Tibial nerve (tissue), 4 donors: ENCODE data around the gene KMT5C. TPM values are rescaled to one million over a fixed set of nuclear protein-coding genes. Genes with fewer than 3 reads are reported as not detected.

Source experiments
- DNase-seq, 2 donors: peaks; one replicate each; pipeline ENCODE4 v3.0.0-alpha.2; 2019; ENCODE audit warnings: low spot score in 2 of 2
- H3K27ac ChIP-seq, 4 donors: fragments of 200-600 bp; sonication (generic) in 3 of 4; one replicate each; pipeline ENCODE4 v1.5.1; 2017 to 2019; ENCODE audit warnings: mild to moderate bottlenecking in 1 of 4
- H3K27me3 ChIP-seq, 2 donors: fragments of 200-600 bp; sonication (generic) in 1 of 2; one replicate each; pipeline versions ENCODE4 v1.5.1 to v1.6.0; 2017 to 2019
- H3K36me3 ChIP-seq, 3 donors: fragments of 200-600 bp; sonication (generic); one replicate each; pipeline ENCODE4 v1.5.1; 2018 to 2019
- H3K4me1 ChIP-seq, 4 donors: fragments of 200-600 bp; sonication (generic) in 3 of 4; one replicate each; pipeline ENCODE4 v1.5.1; 2017 to 2019
- H3K4me3 ChIP-seq, 4 donors: fragments of 200-600 bp; sonication (generic) in 3 of 4; one replicate each; pipeline ENCODE4 v1.5.1; 2017 to 2019; ENCODE audit warnings: mild to moderate bottlenecking in 1 of 4, moderate library complexity in 1 of 4
- H3K9me3 ChIP-seq, 4 donors: fragments of 200-600 bp; sonication (generic) in 3 of 4; one replicate each; pipeline ENCODE4 v1.5.1; 2017 to 2019
- EP300 ChIP-seq, 2 donors: sonication (generic); formaldehyde crosslinking; IDR thresholded peaks; one replicate each; pipeline ENCODE4 v1.6.1; 2017; ENCODE audit warnings: antibody characterized with exemption in 2 of 2, mild to moderate bottlenecking in 1 of 2
- POLR2A ChIP-seq, 2 donors: fragments of 450-650 bp; IDR thresholded peaks; one replicate each; pipeline ENCODE4 v1.6.1; 2017; ENCODE audit warnings: antibody characterized with exemption in 2 of 2, mild to moderate bottlenecking in 2 of 2, moderate library complexity in 2 of 2
- WGBS, 2 donors: methylation state at CpG; one replicate each; pipeline ENCODE4 v1.1.5; 2018; 5-methylcytosine and 5-hydroxymethylcytosine counted together
- total RNA-seq, 4 donors: library from RNA; depleted of rRNA; stranded (reverse); fragments of >200 nt; gene quantifications; one replicate each; pipeline ENCODE4 v1.1.0, GENCODE V29; 2016
- TF ChIP-seq, protein P1 (sequence below), 5 experiments: fragments of 200-600 bp in 3 of 5; fragments of 450-650 bp in 2 of 5; sonication (generic) in 3 of 5; IDR thresholded peaks; one replicate each; pipeline ENCODE4 v1.5.1; 2016 to 2019; ENCODE audit warnings: antibody characterized with exemption in 5 of 5, mild to moderate bottlenecking in 3 of 5, moderate library complexity in 2 of 5

Gene KMT5C
- 10 to 100 TPM; 30.6 to 50.0 (median 41.2) TPM for total RNA-seq

GRCh38 chr19:55339105-55339888 is at the start of gene KMT5C:
Gene KMT5C (plus strand): TSS chr19:55339876. CDS start chr19:55341937, 2,061 bp downstream.
- H3K27ac ChIP-seq, result peak within 1 kb of the TSS; percentile 91 to 99 (median 98)
- H3K27me3 ChIP-seq, result no peaks in the 10 kb centered on the region
- H3K9me3 ChIP-seq, result no peaks in the 10 kb centered on the region
- peaks cover 0 to 32% (median 21%) of the 10 kb centered on the region in 4 donors for H3K4me1 ChIP-seq
- peak; percentile 79 to 82 for TF ChIP-seq EP300 (IDR thresholded peaks at IDR 0.05)
- peak; percentile 12 to 55 for TF ChIP-seq POLR2A (IDR thresholded peaks at IDR 0.05)
- TF ChIP-seq, protein P1, sequence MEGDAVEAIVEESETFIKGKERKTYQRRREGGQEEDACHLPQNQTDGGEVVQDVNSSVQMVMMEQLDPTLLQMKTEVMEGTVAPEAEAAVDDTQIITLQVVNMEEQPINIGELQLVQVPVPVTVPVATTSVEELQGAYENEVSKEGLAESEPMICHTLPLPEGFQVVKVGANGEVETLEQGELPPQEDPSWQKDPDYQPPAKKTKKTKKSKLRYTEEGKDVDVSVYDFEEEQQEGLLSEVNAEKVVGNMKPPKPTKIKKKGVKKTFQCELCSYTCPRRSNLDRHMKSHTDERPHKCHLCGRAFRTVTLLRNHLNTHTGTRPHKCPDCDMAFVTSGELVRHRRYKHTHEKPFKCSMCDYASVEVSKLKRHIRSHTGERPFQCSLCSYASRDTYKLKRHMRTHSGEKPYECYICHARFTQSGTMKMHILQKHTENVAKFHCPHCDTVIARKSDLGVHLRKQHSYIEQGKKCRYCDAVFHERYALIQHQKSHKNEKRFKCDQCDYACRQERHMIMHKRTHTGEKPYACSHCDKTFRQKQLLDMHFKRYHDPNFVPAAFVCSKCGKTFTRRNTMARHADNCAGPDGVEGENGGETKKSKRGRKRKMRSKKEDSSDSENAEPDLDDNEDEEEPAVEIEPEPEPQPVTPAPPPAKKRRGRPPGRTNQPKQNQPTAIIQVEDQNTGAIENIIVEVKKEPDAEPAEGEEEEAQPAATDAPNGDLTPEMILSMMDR (IDR thresholded peaks at IDR 0.05), result peak in 4 of 5 experiments; percentile 13 to 79 (median 64)
- DNase-seq, result peak; percentile 100
- 0% methylated on average over 50 to 63 of the region's 63 CpGs for WGBS, 2 donors
- H3K4me3 ChIP-seq, result peak within 1 kb of the TSS; percentile 69 to 97 (median 76)
- H3K36me3 ChIP-seq, result peaks cover 0 to 26% (median 0%) of the 10 kb centered on the region in 3 donors

GRCh38 chr19:55297267-55297666 is 42.4 kb upstream of the KMT5C start:
- Histone ChIP-seq H3K27me3 (no peaks in the 10 kb centered on the region), H3K36me3 (peaks cover 0 to 41% (median 0%) of the 10 kb centered on the region in 3 donors), H3K4me3 (no peak overlapping the region), H3K27ac (no peak overlapping the region), H3K9me3 (no peaks in the 10 kb centered on the region), H3K4me1 (peaks cover 0 to 11% (median 3%) of the 10 kb centered on the region in 4 donors)
- WGBS, 2 donors, result 84 to 91% methylated on average over 10 of the region's 10 CpGs
- TF ChIP-seq, protein P1 (IDR thresholded peaks at IDR 0.05), result no peak
- no peak for TF ChIP-seq EP300 (IDR thresholded peaks at IDR 0.05)
- TF ChIP-seq POLR2A (IDR thresholded peaks at IDR 0.05), result no peak
- DNase-seq, result no peak

GRCh38 chr19:55299991-55300390 is 39.7 kb upstream of the KMT5C start:
- Histone ChIP-seq H3K36me3 (peaks cover 0 to 43% (median 0%) of the 10 kb centered on the region in 3 donors), H3K27me3 (no peaks in the 10 kb centered on the region), H3K4me1 (peaks cover 0 to 11% (median 3%) of the 10 kb centered on the region in 4 donors), H3K4me3 (no peak overlapping the region), H3K9me3 (no peaks in the 10 kb centered on the region), H3K27ac (no peak overlapping the region)
- TF ChIP-seq, protein P1 (IDR thresholded peaks at IDR 0.05), result no peak
- TF ChIP-seq EP300 (IDR thresholded peaks at IDR 0.05), result no peak
- no peak for TF ChIP-seq POLR2A (IDR thresholded peaks at IDR 0.05)
- 82 to 86% methylated on average over 8 to 10 of the region's 10 CpGs for WGBS, 2 donors
- no peak for DNase-seq

GRCh38 chr19:55300886-55301458 is 38.7 kb upstream of the KMT5C start:
- H3K36me3 ChIP-seq, result peaks cover 0 to 42% (median 0%) of the 10 kb centered on the region in 3 donors
- 67 to 70% methylated on average over 15 of the region's 15 CpGs for WGBS, 2 donors
- no peaks in the 10 kb centered on the region for H3K27me3 ChIP-seq
- H3K4me1 ChIP-seq, result peaks cover 0 to 11% (median 3%) of the 10 kb centered on the region in 4 donors
- TF ChIP-seq, protein P1 (IDR thresholded peaks at IDR 0.05), result no peak
- no peak for TF ChIP-seq EP300 (IDR thresholded peaks at IDR 0.05)
- no peak for TF ChIP-seq POLR2A (IDR thresholded peaks at IDR 0.05)
- H3K27ac ChIP-seq, result no peak overlapping the region
- H3K4me3 ChIP-seq, result no peak overlapping the region
- no peak for DNase-seq
- no peaks in the 10 kb centered on the region for H3K9me3 ChIP-seq
